CMK (cell line): ENCODE measurements around the gene DENND1A.
"Not testable (repeated sequence)": the region's sequence is repeated elsewhere in the genome, so short reads cannot be mapped to it uniquely, and the experiment has no call there.

Experiments used
- DNase-seq: peaks from one replicate; pipeline ENCODE4 v3.0.0-alpha.2; 2010; ENCODE audit warnings: low read depth

Gene DENND1A

DNA sequence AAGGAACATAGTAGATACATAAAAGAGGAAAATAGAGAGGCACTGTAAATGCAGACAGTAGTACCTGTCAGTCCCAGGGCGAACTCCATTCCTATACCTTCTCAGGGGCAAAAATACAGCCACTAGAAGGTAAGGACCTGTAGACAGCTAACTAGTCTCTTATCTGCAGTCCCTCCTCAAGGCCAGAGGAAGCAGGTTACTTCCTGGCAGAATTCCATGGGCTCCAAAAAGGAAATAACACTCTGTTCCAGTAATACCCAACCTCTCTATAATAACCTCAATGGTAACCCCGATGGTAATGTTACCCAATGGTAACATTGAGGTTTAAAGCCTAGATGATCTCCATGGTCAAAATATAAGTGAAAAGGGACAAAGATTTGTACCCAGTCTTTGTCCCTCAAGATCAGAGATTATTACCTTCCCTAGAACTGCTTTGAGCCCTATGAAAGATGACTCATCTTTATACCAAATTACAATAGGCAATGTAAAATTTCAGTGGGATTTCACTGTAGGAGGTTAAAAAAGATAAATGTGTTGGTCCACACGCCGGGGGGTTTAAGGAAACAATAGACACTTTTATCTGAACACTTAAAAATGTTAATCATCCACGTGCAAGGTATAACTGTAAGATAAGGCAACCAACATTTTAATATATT lies 113.0 kb downstream of the DENND1A start:
- no peak for DNase-seq

DNA sequence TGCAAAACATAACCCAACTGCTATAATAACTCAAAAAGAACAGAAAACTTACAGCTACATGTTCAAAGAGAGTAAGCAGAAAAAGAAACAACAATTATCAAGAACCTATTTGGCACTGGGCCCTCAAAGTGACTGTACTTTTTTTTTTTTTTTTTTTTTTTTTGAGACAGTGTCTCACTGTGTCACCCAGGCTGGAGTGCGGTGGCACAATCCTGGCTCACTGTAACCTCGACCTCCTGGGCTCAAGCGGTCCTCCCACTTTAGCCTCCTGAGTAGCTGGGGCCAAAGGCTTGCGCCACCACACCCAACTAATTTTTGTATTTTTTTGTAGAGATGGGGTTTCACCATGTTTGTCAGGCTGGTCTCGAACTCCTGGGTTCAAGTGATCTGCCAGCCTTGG lies 114.1 kb downstream of the DENND1A start:
- not testable (repeated sequence) for DNase-seq

DNA sequence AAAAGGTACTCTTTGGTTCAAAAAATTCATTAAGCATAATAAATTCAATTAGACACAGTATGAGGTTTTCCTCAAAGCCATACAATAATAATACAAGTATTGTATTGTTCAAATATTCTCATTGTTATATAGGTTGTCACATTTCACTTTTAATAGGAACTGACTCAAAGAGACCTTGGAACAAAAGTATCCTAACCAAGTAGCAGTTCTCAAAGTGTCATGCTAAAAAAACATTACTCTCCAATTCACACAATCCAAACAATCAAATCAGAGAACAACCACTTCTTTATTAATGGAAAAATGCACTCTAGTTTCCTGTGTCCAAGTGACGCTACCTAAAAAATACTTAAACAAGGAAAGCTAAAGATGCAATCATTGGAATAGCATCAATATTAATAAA lies 115.4 kb downstream of the DENND1A start:
- no peak for DNase-seq

DNA sequence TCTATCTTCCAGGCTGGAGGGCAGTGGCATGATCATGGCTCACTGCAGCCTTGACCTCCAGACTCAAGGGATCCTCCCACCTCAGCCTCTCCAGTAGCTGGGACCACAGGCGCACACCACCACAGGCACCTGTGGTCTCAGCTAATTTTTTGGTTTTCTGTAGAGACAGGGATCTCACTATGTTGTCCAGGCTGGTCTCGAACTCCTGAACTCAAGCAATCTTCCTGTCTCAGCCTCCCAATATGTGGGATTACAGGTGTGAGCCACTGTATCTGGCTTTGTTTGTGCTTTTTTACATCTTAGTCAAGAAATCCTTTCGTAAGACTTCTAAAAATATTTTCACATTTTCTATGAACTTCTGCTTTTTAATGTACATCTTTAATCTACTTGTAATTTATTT lies 116.9 kb downstream of the DENND1A start:
- no peak for DNase-seq

DNA sequence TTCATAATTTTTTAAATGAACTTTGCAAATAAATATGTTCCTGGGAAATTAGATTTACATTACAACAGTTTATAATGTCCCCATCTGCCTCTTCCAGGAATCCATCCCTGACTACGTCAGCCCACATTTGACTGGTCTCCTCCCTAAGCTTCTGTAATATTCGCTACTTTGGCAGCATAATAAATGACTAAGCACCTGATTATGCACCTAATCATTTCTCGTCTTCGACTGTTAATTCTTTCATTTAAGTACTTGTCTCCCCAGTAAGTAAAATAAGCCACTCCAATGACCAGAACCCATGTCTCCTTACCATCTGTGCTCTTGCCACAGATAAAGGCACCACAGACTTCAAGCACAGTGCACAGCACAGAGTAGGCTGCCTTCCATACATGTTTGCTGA lies 122.7 kb downstream of the DENND1A start:
- no peak for DNase-seq

DNA sequence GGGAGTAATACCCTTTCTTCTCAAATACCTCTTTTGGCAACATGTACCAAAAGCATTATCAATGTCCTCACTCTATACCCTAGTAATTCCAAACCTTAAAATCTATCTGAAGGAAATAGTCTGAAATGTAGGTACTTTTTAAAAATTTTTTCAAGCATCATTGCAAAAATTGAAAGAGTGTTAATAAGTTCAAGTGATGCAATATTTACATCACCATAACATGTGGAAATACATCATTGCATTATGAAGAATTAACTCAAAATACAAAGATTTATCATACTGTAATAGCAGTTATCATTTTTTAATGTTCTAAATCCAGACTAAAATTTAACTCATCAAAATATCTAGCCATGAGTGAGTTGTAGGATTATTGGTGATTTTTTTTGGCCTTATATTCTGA lies 123.1 kb downstream of the DENND1A start:
- DNase-seq = no peak

DNA sequence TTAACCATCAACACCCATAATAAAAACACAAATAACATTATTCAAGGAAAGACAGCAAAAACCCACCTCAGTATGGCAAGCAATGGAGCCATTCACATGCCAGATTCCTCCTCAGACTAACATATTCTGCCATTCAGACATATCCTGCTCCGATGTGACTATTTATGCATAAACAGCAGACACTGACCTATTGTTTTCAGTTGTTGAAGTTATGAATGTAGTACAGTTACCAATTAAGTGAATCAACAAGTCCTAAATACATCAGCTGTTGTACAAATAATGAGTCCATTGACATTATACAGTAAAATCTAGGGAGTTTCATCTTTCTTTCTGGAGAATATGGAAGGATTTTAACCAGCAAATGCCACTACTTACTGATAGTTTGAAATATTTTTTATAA lies 131.7 kb downstream of the DENND1A start:
- DNase-seq = no peak

DNA sequence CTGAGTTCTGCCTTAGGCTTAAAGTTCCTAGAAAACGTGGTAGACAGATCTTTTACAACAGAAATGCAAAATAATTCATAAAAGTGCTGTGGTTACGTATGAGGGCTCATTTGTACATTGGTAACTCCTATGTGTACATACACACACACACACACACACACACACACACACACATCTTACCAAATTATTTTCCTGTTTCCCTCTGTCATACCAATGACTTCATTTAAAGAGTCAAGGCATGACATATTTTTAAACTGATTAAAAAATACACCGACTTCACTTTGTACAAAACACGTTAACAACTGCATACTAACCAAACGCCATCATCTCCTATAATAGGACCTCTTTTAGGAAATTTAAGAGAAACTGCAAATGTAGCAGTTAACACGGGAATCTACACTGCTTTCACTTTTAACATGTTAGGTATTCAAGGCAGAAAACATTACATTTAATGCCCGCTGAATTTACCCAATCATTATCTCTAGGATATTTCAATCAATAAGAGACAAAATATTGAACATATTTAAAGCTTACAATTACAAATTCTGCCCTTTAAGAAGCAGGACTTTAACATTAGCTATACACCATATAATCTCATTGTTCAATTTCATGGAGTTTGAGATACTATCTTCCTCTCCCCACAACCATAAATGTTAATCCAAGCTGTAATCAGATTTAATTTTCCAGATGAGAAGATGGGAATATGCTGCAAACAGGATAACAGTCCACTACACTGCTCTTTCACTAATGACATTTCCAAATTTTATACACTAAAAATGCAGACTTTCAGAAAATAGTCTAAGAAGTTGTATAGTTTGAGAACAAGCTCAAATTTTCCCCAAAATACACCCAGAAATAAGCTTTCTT lies 133.1 kb downstream of the DENND1A start:
- no peak for DNase-seq

DNA sequence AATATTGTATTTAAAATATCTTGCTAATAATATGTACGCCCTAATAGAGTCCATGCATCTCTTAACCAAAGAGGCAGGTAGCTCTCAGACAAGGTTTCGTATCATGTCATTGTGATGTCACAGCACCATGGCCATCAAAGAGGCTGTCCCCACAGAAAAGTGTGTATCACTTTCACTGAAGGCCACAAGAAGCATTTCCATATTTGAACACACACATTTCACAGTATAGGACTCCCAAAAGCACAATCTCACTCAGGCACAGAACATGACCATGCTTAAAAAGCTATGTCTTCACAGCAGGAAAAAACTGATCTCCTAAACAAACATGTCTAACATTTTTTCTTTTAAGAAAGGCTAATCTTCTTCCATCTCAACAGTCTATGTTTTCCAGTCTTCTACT lies 133.8 kb downstream of the DENND1A start:
- no peak for DNase-seq

DNA sequence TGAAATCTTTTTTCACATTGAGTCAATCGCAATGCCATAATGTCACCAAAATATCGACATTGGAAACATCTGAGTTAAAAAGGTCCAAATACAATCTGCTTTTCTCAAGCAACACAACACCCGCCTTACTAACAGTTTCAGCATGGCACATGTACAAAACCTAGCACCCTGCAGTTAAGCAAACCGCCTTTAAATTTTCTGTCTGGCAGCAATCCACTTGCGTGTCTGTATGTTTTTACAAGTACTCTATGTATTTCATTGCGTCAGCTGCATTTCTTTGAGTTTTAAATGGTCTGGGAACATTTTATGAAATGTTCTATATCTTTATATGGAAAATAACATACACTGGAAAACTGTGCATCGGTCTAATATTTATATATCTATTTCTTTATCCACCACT lies 134.6 kb downstream of the DENND1A start:
- DNase-seq = no peak

DNA sequence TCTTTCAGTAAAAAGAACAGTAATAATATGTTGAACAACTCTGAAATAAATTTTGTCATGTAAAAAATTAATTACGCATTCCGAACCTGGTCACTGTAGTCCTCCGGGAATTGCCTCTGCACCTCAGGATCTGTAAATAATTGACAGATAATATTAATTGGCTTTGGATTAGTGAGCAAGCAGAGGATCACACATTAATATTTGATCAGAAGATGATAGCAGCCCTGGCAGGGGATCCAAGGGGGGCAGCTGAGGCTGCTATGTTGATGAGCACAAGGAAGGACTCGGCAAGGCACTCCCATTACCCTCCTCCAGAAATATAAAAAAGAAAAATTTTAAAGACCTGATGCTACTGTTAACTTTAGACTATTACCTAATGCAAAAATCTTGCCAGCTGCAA lies 137.4 kb downstream of the DENND1A start:
- DNase-seq = no peak

DNA sequence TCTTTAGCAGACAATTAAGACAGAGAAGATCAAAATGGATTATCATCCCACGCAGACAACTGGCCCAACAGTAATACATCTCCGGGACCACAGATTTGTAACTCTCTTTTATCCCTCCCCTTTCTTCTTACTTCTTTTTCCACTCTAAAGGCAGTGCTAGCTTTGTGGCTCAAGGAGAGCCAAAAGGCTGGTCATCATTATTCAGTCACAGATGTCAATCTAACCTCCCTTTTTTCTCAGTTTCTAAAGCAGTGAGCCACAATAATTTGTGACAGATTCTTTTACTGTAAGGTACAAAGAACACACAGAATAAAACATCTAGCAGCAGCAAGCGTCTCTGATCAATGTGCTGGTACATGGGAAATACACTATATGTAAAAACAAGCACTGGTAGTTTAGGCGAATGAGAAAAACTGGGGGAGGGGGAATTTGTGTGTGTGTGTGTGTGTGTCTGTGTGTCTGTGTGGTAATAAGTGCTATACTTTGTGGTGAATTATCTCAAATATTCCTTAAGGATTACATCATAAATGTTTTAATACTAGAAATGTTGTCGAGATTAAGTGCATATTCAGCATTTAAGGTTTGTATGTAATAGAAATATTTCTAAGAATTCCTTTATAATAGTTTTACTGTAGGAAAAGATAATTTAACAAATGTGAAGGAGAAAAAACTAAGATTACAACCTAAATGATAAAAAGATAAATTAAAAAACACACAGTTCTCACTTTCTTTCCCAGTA lies 140.2 kb downstream of the DENND1A start:
- DNase-seq = no peak

DNA sequence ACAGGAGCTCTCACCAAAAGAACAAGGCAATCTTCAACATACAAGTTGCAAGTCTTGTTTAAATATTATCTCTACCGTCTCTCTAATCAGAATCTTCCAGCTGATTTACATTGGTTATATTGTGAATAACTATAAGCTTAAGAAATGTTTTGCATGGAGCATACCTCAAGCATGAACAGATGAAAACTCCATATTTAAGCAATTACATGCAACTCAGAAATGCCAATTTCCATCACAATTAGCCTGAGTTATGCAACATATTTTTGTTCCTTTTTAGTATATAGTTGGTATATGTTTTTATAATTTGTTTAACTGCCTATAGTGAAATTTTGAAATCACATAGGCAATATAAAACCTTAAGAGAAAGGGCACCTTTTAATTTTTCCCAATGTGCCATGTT lies 142.5 kb downstream of the DENND1A start:
- DNase-seq = no peak

DNA sequence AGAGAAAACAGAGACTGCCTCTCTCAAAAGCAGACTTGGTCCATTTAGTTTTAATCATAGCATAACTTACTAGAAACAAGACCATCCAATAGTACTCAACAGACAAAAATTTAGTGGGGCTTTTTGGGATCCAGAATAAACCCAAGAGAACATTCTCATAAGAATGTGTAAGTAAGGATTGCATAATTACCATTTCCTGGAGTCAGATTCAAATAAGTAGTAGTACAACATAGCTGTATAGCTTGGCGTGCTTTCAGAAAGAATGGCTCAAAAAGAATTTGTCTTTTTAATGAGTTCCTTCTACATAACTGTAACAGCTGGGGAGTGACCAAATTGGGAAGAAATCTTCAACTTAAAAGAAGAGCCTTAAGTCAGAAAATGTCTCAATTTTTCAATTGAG lies 145.4 kb downstream of the DENND1A start:
- no peak for DNase-seq

DNA sequence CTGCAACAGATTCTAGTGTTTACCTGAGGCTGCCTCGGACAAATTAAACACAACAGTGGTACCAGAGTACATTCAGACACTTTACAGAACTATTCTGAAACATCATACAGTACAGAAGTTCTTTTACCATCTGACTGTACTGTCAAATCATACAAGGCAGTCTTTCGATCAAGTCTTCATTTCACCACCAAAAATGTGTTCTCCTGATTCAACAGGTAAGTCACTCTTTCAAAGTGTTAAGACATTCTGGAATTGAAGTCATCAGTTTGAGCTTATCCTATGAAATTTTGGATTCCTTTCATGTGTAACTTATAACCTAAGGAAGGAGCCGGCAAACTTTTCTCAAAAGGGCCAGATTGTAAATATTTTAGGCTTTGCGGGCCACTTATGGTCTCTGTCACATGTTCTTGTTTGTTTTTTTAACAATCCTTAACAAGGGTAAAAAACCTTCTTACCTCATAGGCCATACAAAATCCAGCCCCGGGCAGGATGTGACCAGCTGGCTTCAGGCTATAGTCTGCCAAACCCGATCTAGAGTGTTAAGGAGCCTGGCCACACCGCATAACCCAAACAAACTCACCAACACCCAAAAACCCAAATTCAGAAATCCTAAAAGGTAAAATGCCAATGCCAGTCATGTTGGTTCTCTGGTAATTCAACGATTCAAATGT lies 151.6 kb downstream of the DENND1A start:
- no peak for DNase-seq

DNA sequence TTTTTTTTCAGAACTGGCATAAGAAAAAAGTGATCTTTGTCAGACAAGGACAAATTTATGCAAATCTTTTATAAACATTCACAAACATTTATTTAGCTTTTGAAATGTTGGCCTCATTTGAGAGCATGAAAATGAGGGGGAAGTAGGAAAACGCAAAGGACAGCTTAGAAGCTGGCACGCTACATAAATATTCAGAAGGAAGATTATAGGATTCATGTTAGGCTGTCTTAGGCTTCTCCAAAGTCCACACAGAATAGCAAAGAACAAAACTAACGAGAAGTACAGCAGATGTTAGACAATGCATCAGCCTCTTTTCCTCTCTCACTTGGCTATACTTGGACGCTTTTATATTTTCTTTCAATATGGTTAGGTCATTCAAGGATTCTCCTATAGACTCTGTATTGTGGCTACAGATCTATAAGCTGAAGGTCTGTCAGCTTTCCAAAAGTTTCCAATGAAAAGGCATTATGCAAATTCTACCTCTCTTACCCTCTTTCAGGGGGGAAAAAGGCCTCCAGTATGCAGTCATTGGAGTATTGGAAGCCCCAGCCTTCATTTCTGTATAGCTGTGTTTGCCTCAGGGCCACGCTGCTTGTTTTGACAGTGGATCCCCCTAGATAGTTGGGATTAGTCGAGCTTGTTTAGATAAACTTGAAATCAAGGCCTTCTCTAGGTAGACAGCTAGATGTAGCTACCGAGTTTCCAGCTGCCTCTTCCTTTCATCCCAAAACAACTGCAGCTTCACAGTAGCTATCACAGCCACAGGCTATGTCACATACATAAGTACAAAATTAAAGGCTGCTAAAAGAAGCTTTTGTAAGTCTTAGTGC lies 153.0 kb downstream of the DENND1A start:
- DNase-seq = no peak

DNA sequence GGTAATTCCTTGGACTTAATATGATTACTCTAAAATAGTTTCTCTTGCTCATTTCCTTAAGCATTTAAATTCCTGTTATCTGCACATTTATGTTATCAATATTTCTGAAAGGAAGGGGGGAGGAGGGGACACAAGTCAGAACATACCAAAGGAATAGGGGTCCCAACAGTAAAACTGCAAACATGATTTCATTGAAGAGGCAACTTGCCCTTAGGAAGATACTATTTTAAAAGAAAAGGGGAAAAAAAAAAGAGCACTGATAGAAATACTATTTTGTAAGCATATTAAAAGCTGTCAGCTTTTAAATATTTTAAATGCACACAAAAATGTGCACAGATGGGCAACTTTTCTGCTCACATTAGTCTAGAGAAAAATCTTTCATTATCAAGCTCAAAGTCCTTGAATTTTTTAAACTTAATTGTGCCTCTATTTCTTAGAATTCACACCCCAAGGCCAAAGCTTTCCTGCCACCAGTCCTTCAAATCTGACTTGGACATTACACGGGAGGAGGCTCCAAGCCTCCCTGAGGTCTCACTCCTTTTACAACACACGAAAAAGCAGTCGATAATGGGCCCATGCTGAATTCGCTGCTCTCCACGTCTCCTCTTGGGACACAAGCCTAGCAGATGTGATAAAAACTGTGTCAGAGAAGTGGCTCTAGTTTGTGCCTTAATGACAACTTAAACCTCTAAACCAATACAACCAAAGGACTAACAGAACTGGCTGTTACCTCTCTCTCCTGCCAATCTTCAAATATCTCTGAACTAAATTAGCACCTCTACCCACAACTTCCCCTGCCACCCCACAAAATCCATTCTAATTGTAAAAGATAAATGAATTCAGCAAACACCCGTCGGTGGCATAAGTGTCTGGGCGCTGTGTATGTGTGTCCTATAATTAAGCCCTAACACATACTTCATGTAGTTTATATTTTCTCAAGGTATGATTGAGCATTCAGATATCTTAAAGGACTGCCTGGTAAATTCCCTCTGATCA lies 154.3 kb downstream of the DENND1A start:
- DNase-seq = no peak

DNA sequence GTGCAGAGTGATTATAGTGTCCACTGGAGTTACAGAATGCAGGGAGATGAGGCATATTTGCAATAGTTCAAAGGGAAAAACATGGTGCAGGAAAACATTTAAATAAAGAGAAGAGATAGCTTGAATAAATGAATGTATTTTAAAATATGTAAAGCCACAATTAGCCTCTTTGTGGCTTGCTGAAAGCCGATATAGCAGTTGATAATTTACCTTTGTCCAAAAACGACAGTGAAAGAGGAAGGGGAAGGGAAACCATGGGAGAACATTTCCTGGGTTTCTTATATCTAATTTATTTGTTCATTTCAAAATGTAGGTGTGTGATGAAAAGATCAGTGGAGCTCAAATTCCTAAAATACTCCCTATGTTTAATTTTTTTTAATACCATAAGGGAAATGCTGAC lies 156.1 kb downstream of the DENND1A start:
- no peak for DNase-seq

DNA sequence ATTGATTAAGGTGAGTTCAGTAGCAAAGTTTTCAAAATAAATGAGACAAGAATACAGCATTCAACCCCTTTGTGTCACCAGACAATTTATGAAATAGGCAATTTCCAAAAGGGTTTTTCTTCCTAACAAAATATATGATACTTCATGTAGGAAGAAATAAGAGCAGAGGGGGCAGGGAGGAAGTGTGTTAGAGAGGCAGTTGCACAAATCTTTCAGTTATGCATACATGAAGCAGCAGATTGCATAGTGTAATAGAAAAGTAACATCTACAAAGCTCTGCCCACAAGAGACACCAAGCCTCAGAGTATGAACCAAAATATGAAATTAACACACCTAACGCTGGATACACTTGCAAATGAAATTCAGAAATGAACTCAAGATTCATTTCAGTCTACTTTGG lies 157.0 kb downstream of the DENND1A start:
- no peak for DNase-seq

DNA sequence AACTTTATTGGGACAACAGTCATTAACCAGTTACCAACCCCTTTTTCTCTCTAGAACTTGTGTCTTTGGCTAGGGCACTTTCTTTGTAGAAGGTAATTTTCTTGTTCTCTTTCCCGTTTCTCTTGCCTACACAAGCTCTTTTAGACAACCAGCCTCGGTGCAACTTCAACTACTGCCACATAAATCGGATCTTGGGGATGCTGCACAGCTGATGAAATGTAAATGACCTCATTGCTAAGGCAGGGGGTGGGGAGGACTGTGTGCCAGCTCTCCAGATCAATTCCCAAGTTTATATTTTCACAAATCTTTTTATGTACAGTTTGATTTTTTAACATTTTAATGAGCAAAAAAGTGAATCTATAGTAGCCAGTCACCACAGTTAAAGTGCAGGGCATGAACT lies 157.6 kb downstream of the DENND1A start:
- DNase-seq = no peak
